HFFc6 (cell line): Measurements from ENCODE around the gene CYB5D1. TPM values are rescaled to one million over a fixed set of nuclear protein-coding genes. Genes with fewer than 3 reads are reported as not detected.
A peak's percentile ranks its signal among the peaks of the same experiment; 100 is the strongest.
"Not testable (repeated sequence)": the region's sequence is repeated elsewhere in the genome, so short reads cannot be mapped to it uniquely, and the experiment has no call there.

Experiments
- DNase-seq: peaks from one replicate; pipeline ENCODE4 v3.0.0-alpha.2; 2018
- H3K27ac Mint-ChIP-seq: 2 replicates; pipeline ENCODE4 v1.8.0; 2020; ENCODE audit warnings: mild to moderate bottlenecking, mixed read lengths
- H3K27me3 Mint-ChIP-seq: 2 replicates; pipeline ENCODE4 v1.8.0; 2021; ENCODE audit warnings: mild to moderate bottlenecking, moderate library complexity, mixed read lengths; ENCODE audit not compliant: insufficient read depth
- H3K36me3 Mint-ChIP-seq: 2 replicates; pipeline ENCODE4 v1.8.0; 2021; ENCODE audit warnings: low read depth, mixed read lengths
- H3K4me1 Mint-ChIP-seq: 2 replicates; pipeline ENCODE4 v1.8.0; 2020; ENCODE audit warnings: low read depth, mixed read lengths
- H3K4me3 Mint-ChIP-seq: 2 replicates; pipeline ENCODE4 v1.8.0; 2020; ENCODE audit warnings: mild to moderate bottlenecking, moderate library complexity, mixed read lengths
- H3K9me3 Mint-ChIP-seq: 2 replicates; pipeline ENCODE4 v1.8.0; 2020; ENCODE audit warnings: mild to moderate bottlenecking, mixed read lengths
- CTCF ChIP-seq: fragments of 200-600 bp; sonication (generic); IDR thresholded peaks from 2 replicates; pipeline ENCODE4 v1.5.0; 2021; ENCODE audit warnings: antibody characterized with exemption, mild to moderate bottlenecking
- long read RNA-seq: library from polyadenylated mRNA; unstranded; transcript quantifications from one replicate; pipeline ENCODE4 v2.0.0, GENCODE V29; 2019
- total RNA-seq, 6 experiments: library from RNA; stranded (reverse); fragmentation: NEBNext Ultra II Directional; extraction: Animal tissue kit (Norgen Biotek cat#: 25700); gene quantifications; 2 replicates in 1 of 6; 3 replicates in 5 of 6; pipeline ENCODE4 v1.2.3, GENCODE V29; 2021

The CYB5D1 gene
- total RNA-seq = 10 to 100 TPM in 4 of 6 experiments, 1 to 10 TPM in 2; 9.3 to 15.3 (median 10.5) TPM
- long read RNA-seq, partial matches to known transcripts = 1 of 4 reads
- long read RNA-seq, other reads (novel, unspliced or antisense) = 0 of 4 reads

GRCh38 chr17:7857713-7858521 lies at the start of gene CYB5D1:
CYB5D1 (plus strand) TSS chr17:7858003; CDS start chr17:7858135, 132 bp downstream.
- DNase-seq = peak; percentile 92
- Mint-ChIP-seq H3K27ac (no peak within 1 kb of the TSS), H3K9me3 (no peaks in the 10 kb centered on the region), H3K36me3 (peaks cover 5% of the 10 kb centered on the region; the same call in 1 of the 2 replicates), H3K27me3 (peaks cover 5% of the 10 kb centered on the region), H3K4me3 (no peak within 1 kb of the TSS), H3K4me1 (peaks cover 4% of the 10 kb centered on the region; the same call in 1 of the 2 replicates)
- TF ChIP-seq CTCF = no peak

GRCh38 chr17:7809086-7809790 lies 48.6 kb upstream of the CYB5D1 start:
- Mint-ChIP-seq H3K27me3 (peaks cover 5% of the 10 kb centered on the region), H3K4me3 (no peak overlapping the region), H3K27ac (no peak overlapping the region), H3K9me3 (no peaks in the 10 kb centered on the region), H3K36me3 (no peaks in the 10 kb centered on the region), H3K4me1 (peaks cover 6% of the 10 kb centered on the region; the same call in 1 of the 2 replicates)
- DNase-seq = no peak
- no peak for TF ChIP-seq CTCF

- not testable (repeated sequence) for H3K4me1 Mint-ChIP-seq, H3K4me3 Mint-ChIP-seq, H3K9me3 Mint-ChIP-seq, H3K27ac Mint-ChIP-seq, H3K27me3 Mint-ChIP-seq, H3K36me3 Mint-ChIP-seq
- peak; percentile 27 for DNase-seq
Observed at GRCh38 chr17:7809791-7810343, 47.9 kb upstream of the CYB5D1 start.

- peaks cover 6% of the 10 kb centered on the region; the same call in 1 of the 2 replicates for H3K4me1 Mint-ChIP-seq
- no peaks in the 10 kb centered on the region for H3K9me3 Mint-ChIP-seq
- peaks cover 13% of the 10 kb centered on the region for H3K27me3 Mint-ChIP-seq
- no peak for TF ChIP-seq CTCF
- no peak for DNase-seq
- no peak overlapping the region for H3K4me3 Mint-ChIP-seq
- no peaks in the 10 kb centered on the region for H3K36me3 Mint-ChIP-seq
- no peak overlapping the region for H3K27ac Mint-ChIP-seq
Observed at GRCh38 chr17:7811251-7811650, 46.6 kb upstream of the CYB5D1 start.

GRCh38 chr17:7814969-7815368 lies 42.8 kb upstream of the CYB5D1 start:
- Mint-ChIP-seq H3K36me3 (no peaks in the 10 kb centered on the region), H3K27ac (no peak overlapping the region), H3K4me3 (no peak overlapping the region), H3K4me1 (no peaks in the 10 kb centered on the region), H3K27me3 (peaks cover 26% of the 10 kb centered on the region), H3K9me3 (no peaks in the 10 kb centered on the region)
- TF ChIP-seq CTCF = no peak
- DNase-seq = no peak
